Effector memory CD4-positive, alpha-beta T cell (primary cell): ENCODE measurements around the gene CRB3.

ENCODE experiments used
- DNase-seq, 3 donors: peaks; one replicate each; pipeline ENCODE4 v3.0.0-alpha.2; 2020
- H3K27ac ChIP-seq: 2 replicates; pipeline ENCODE4 v1.7.0; 2013; ENCODE audit warnings: mild to moderate bottlenecking, low read length, moderate library complexity; ENCODE audit not compliant: insufficient read depth, poor library complexity, severe bottlenecking
- H3K27me3 ChIP-seq: replicated peaks from 2 replicates; pipeline ENCODE4 v1.7.0; 2013; ENCODE audit warnings: mild to moderate bottlenecking, low read length; ENCODE audit not compliant: insufficient read depth, control insufficient read depth, poor library complexity, severe bottlenecking
- H3K36me3 ChIP-seq: 2 replicates; pipeline ENCODE4 v1.7.0; 2013; ENCODE audit warnings: mild to moderate bottlenecking, low read length, moderate library complexity; ENCODE audit not compliant: control insufficient read depth, insufficient read depth
- H3K4me1 ChIP-seq: 2 replicates; pipeline ENCODE4 v1.7.0; 2013; ENCODE audit warnings: low read length, mild to moderate bottlenecking; ENCODE audit not compliant: control insufficient read depth, insufficient read depth, poor library complexity, severe bottlenecking
- H3K4me3 ChIP-seq: 2 replicates; pipeline ENCODE4 v1.7.0; 2013; ENCODE audit warnings: low read length, low read depth, mild to moderate bottlenecking; ENCODE audit not compliant: insufficient read depth, poor library complexity, severe bottlenecking
- H3K9me3 ChIP-seq: 2 replicates; pipeline ENCODE4 v1.7.0; 2013; ENCODE audit warnings: mild to moderate bottlenecking, low read length, moderate library complexity; ENCODE audit not compliant: control insufficient read depth
- total RNA-seq, 3 donors: gene quantifications; one replicate each; lab custom pipeline; 2026; lab: John Stamatoyannopoulos, UW

CRB3 gene, protein sequence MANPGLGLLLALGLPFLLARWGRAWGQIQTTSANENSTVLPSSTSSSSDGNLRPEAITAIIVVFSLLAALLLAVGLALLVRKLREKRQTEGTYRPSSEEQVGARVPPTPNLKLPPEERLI
- total RNA-seq: 0.87 to 2.6 (median 1.5) reads per million in 3 donors

DNA sequence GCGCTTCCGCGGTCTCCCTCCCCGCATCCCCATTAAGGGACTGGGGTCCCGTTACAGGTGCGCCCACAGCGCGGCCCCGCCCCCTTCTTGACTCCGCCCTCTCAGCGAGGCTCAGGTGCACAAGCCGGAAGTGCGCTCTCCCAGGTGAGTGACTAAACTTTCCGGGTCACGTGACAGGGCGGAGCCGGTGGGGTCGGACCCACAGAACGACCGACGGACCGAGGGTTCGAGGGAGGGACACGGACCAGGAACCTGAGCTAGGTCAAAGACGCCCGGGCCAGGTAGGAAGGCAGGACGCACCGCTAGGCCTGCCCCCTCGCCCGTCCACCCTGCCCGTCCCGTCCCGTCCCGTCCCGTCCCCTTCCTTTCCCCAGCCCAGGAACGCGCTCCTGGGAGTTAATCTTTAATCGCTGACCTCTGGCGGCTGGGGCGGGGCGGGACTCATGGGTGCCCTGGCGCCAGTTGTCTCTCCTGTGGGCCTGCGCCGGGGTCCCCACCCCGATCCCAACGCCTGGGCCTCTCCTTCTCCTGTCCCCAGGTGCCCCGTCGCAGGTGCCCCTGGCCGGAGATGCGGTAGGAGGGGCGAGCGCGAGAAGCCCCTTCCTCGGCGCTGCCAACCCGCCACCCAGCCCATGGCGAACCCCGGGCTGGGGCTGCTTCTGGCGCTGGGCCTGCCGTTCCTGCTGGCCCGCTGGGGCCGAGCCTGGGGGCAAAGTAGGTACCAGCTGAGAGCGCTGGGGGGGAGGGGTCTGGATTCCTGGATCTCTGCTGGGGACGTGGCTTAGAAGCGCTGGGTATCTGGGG, at the start of gene CRB3:
Gene CRB3, plus strand, starts transcription at position 202 of the 804 bp plus-strand sequence. Its CDS starts 431 bp downstream, at position 633.
- H3K9me3 ChIP-seq: no peaks in the 10 kb centered on the region
- DNase-seq: peak in 2 of 3 donors; percentile 26 to 32
- no peak within 1 kb of the TSS for H3K27ac ChIP-seq
- peaks cover 12% of the 10 kb centered on the region for H3K4me1 ChIP-seq
- peak within 1 kb of the TSS; percentile 43 for H3K4me3 ChIP-seq
- no peaks in the 10 kb centered on the region for H3K27me3 ChIP-seq
- peaks cover 8% of the 10 kb centered on the region for H3K36me3 ChIP-seq

DNA sequence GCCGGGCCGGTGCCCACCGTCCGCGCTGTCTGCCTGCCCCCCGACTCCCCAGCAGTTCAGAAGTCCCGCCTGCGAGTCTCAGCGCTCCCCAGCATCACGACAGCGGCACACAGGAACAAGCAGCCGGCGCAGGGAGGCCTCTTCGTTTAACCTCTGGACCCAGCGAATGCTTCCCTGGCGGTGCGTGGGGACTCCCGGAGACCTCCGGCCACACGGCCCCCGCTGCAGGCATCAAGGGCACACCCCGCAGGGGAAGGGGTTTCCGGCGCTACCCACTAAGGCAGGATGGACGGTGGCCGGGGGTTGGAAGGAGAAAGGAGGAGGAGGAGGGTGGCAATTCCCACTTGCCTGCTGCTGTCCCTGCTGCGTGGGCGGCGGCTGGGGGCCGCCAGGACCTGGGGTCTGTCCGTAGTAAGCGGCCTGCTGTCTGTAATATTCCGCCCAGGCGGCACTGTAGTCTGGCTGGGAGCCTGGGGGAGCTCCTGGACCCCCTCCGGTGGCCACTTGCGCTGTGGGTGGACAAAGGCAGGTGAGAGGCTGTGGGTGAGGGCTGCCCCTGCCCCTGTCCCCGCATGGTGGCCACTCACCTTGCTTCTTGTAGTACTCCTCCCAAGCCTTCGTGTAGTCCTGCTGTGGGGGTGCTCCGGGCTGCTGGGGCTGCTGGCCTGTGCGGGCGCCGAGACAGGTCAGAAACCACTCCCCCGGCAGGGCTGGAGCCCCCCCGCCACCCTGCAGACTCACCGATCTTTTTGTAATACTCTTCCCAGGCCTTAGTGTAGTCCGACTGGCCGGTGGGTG, 49.1 kb upstream of the CRB3 start:
- no peak overlapping the region for H3K27ac ChIP-seq
- peaks cover 63% of the 10 kb centered on the region for H3K36me3 ChIP-seq
- H3K27me3 ChIP-seq: no peaks in the 10 kb centered on the region
- no peaks in the 10 kb centered on the region for H3K4me1 ChIP-seq
- H3K4me3 ChIP-seq: no peak overlapping the region
- DNase-seq: no peak
- no peaks in the 10 kb centered on the region for H3K9me3 ChIP-seq

DNA sequence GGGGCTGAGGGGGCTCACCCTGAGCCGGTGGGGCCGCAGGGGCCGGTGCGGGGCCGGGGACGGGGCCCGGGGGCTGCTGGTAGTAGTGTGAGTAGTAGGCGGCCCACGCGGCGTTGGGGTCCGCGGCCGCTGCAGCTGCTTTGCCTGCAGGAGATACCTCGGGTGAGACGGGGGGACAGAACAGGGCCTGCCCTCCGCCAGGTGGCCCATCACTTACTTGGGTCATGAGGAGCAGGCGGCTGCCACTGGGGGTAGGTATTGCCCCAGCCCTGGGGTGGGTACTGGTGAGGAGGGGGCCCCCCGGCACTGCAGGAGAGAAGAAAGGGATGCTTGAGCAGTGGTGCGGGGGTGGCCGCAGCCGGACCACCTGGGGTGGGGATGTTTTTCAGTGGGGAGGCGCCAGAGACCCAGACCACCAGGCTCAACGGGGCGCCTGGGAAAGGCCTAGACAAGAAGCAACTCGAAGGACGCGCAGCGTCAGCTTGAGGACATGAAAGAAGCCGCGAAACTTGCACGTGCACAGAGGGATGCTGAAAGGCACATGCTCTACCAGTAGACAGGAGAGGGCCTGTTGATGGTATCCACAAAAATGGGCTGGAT, 48.4 kb upstream of the CRB3 start:
- no peak overlapping the region for H3K4me3 ChIP-seq
- H3K4me1 ChIP-seq: no peaks in the 10 kb centered on the region
- H3K27me3 ChIP-seq: no peaks in the 10 kb centered on the region
- H3K36me3 ChIP-seq: peaks cover 70% of the 10 kb centered on the region
- H3K27ac ChIP-seq: no peak overlapping the region
- no peaks in the 10 kb centered on the region for H3K9me3 ChIP-seq
- no peak for DNase-seq

DNA sequence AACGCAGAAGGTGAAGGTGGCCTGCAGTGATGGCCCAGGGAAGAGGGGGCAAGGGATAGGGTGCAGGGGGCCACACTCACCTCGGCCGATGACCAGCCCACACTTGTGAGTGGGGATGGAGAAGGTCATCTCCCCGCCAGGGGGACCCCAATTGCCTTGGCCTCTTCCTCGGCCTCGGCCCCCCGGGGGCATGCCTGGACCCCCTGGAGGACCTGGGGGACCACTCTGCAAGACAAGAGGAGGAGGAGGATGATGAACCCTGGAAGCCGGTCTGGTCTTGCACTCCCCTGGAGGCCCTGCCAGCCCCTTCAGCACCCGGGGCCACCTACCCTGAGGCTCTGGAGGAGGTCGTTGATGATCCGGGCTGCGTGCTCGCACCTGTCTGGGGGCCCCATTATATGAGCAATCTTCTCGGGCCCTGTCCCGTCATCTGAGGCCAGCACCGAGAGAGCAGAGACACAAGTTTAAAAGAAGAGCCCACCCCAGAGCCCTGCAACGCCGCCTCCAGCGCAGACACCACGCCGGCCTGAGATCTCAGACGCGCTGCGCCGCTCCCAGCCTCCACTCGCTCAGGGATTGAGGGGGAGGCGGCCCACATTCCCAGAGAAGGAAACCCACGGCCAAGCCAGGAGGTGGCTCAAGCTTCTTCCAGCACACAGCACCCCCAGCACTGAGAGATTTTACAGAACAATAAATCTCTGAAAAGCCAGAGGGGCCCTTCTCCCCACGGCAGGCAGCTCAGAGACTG, 47.2 kb upstream of the CRB3 start:
- Histone ChIP-seq H3K27me3 (no peaks in the 10 kb centered on the region), H3K9me3 (no peaks in the 10 kb centered on the region), H3K27ac (no peak overlapping the region), H3K4me3 (no peak overlapping the region), H3K36me3 (peaks cover 79% of the 10 kb centered on the region), H3K4me1 (no peaks in the 10 kb centered on the region)
- no peak for DNase-seq

DNA sequence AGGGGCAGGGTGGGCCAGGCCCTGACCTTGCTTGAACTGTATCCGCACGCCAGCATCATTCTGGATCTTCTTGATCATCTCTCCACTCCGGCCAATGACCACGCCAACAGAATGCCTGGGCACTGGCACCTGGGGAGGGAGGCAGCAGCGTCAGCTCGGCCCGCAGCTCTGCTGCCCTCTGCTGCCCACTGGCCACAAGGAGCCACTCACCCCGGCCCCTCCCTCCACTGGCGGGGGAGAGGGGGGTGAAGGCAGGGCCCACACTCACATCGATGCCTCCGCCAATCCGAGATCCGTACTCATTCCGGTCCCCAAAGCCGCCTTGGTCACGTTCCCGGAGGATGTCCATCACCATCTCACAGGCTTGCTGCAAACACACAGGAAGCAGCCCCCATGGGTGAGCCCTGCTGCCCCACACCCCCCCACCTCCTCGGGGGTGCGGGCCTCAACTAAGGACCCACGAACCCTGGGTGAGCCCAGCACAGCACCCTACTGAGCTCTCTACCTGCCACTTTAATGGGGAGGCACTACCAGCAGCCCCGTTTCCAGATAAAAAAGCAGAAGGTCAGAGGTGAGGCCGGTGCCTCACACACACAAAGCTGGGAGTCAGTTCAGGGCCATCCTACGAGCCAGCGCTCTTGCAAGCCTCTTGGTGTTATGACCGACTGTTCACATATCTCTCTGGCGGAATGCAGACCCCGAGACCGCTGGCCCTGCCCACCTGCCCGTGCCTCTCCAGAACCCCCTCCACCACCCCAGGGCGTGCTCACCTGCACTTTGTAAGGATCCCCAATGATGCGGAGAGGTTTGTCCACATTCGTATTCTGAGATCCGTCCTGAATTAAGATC, 46.1 kb upstream of the CRB3 start:
- H3K4me3 ChIP-seq: no peak overlapping the region
- H3K9me3 ChIP-seq: no peaks in the 10 kb centered on the region
- H3K36me3 ChIP-seq: peaks cover 79% of the 10 kb centered on the region
- DNase-seq: no peak
- H3K27ac ChIP-seq: no peak overlapping the region
- no peaks in the 10 kb centered on the region for H3K27me3 ChIP-seq
- peaks cover 7% of the 10 kb centered on the region for H3K4me1 ChIP-seq

DNA sequence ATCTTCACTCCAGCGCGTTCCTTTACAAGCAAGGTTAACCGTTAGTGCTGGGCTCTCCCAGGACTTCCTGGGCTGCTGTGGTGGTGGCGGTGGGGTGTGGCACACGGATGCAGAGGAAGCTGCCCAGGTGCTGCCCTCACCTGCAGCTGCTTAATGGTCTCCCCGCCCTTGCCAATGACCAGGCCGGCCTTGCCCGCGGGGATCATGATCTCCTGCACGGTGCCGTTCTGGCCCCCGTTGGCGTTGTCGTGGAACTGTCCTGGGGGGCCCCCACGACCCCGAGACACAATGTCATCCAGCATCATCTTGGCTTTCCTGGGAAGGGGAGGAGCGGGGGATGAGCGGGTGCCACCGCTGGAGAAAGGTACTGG, 45.5 kb upstream of the CRB3 start:
- H3K27me3 ChIP-seq: no peaks in the 10 kb centered on the region
- peaks cover 12% of the 10 kb centered on the region for H3K4me1 ChIP-seq
- no peak overlapping the region for H3K4me3 ChIP-seq
- peaks cover 79% of the 10 kb centered on the region for H3K36me3 ChIP-seq
- H3K27ac ChIP-seq: no peak overlapping the region
- no peaks in the 10 kb centered on the region for H3K9me3 ChIP-seq
- no peak for DNase-seq

DNA sequence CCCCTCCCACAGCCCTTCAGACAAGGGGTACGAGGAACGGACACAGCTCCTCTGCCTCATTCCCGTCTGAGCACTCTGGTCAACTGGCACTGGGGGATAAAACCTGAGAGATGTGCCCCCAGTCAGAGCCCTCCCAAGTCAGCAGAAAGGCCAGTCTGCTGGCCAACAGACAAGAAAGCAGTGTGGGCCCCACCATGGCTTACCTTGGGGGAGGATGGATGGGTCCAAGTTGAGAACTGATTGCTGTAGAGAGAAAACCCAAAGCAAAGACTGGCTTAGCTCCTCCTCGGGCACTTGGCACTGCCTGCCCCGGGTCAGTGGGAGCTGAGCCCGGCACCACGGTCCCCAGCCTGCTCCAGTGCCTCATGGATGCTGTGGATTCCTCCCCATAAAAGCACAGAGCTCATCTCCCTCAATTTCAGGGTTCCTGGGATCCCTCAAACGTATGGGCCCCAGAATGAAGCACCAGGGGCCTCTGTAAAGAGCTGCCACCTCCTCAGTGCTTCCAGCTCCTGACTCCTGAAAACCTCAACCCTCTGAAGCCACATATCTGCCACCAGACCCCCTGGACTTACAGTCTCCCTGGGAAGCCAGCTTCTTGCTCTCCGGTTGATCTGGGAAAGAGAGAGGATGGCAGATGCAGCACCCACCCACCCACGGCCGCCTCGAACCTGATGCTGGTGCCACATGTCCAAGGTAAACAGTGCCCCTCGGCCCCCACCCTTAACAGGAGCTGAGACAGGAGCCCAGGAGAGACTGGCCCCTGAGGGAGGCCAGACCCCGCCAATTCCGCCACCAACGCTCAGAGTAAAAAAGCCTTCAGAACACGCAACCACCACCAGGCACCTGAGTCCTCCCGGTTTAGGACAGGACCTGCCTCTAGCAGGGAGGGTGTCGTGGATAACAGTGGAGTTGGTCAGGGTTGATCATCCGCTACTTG, 42.7 kb upstream of the CRB3 start:
- H3K4me3 ChIP-seq: no peak overlapping the region
- no peaks in the 10 kb centered on the region for H3K27me3 ChIP-seq
- H3K9me3 ChIP-seq: no peaks in the 10 kb centered on the region
- H3K27ac ChIP-seq: no peak overlapping the region
- peaks cover 17% of the 10 kb centered on the region for H3K4me1 ChIP-seq
- no peak for DNase-seq
- peaks cover 52% of the 10 kb centered on the region for H3K36me3 ChIP-seq

DNA sequence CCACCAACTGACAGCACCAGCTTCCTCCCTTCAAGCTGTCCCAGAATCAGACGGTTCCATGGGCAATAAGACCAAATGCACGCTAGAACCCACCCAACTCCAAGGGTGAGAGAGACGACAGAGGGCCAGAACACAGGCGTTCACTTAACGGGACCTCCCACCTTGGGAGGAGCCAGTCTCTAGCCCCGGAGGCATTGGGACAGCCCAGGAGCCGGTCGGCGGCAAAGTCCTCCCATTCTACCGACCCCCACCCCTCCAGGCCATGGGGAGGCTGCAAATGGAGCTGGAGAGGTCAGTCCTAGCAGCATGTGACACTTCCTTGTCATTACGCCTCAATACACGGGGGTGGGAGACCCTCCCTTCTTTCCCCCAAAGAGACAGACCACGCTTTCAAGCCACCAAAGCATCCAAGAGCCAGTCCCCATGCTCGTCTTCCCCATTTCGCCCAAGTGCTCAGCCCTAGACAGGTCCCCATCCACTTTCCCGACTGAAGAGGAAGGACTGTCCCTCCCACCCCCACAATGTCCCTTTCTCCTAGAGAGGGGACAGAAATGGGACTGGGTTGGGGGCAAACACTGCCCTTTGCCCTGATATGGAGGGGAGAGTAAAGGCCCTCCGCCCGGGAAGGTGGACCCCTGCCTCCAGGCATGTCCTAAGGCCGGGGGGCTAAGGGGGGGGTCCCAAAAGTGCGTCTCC, 40.4 kb upstream of the CRB3 start:
- H3K4me1 ChIP-seq: peaks cover 17% of the 10 kb centered on the region
- peak overlapping the region; percentile 51 for H3K4me3 ChIP-seq
- peaks cover 29% of the 10 kb centered on the region for H3K36me3 ChIP-seq
- no peak for DNase-seq
- H3K27me3 ChIP-seq: no peaks in the 10 kb centered on the region
- peak overlapping the region; percentile 55 for H3K27ac ChIP-seq
- no peaks in the 10 kb centered on the region for H3K9me3 ChIP-seq
